Suprapubic skin (tissue), 4 donors: Measurements from ENCODE around the gene SELL. TPM values are rescaled to one million over a fixed set of nuclear protein-coding genes. Genes with fewer than 3 reads are reported as not detected.
"Not testable (repeated sequence)": the region's sequence is repeated elsewhere in the genome, so short reads cannot be mapped to it uniquely, and the experiment has no call there.

Source experiments
- DNase-seq, 2 donors: peaks; one replicate each; pipeline ENCODE4 v3.0.0-alpha.2; 2019; ENCODE audit warnings: low spot score in 2 of 2
- H3K27ac ChIP-seq: fragments of 200-600 bp; sonication (generic); one replicate; pipeline ENCODE4 v1.5.1; 2019
- H3K27me3 ChIP-seq: fragments of 200-600 bp; sonication (generic); one replicate; pipeline ENCODE4 v1.5.1; 2019
- H3K36me3 ChIP-seq: fragments of 200-600 bp; sonication (generic); one replicate; pipeline ENCODE4 v1.5.1; 2019
- H3K4me1 ChIP-seq: fragments of 200-600 bp; sonication (generic); one replicate; pipeline ENCODE4 v1.5.1; 2019
- H3K4me3 ChIP-seq: fragments of 200-600 bp; sonication (generic); one replicate; pipeline ENCODE4 v1.5.1; 2019; ENCODE audit warnings: mild to moderate bottlenecking
- H3K9me3 ChIP-seq: fragments of 200-600 bp; sonication (generic); one replicate; pipeline ENCODE4 v1.5.1; 2019
- CTCF ChIP-seq, 2 donors: fragments of 200-600 bp in 1 of 2; fragments of 450-650 bp in 1 of 2; sonication (generic) in 1 of 2; IDR thresholded peaks; one replicate each; pipeline ENCODE4 v1.5.1; 2016 to 2019; ENCODE audit warnings: antibody characterized with exemption in 2 of 2, mild to moderate bottlenecking in 1 of 2, moderate library complexity in 1 of 2
- EP300 ChIP-seq: sonication (generic); formaldehyde crosslinking; IDR thresholded peaks from one replicate; pipeline ENCODE4 v1.6.1; 2017; ENCODE audit warnings: antibody characterized with exemption
- POLR2A ChIP-seq, 2 donors: fragments of 450-650 bp; IDR thresholded peaks; one replicate each; pipeline ENCODE4 v1.6.1; 2017; ENCODE audit warnings: antibody characterized with exemption in 2 of 2, mild to moderate bottlenecking in 2 of 2, moderate library complexity in 2 of 2
- POLR2AphosphoS5 ChIP-seq, 3 donors: sonication (generic); formaldehyde crosslinking; IDR thresholded peaks; one replicate each; pipeline ENCODE4 v1.6.1; 2017; ENCODE audit warnings: antibody characterized with exemption in 3 of 3
- WGBS: methylation state at CpG from one replicate; pipeline ENCODE4 v1.1.5; 2018; 5-methylcytosine and 5-hydroxymethylcytosine counted together
- total RNA-seq, 4 donors: library from RNA; depleted of rRNA; stranded (reverse); fragments of >200 nt; gene quantifications; one replicate each; pipeline ENCODE4 v1.1.0, GENCODE V29; 2016

SELL gene
- total RNA-seq, 4 donors from 2014 or later: 0.47 to 0.60 TPM; not detected in 2

- WGBS: 57% methylated on average over 5 of the region's 5 CpGs
- H3K4me3 ChIP-seq: no peak overlapping the region
- no peak for TF ChIP-seq POLR2AphosphoS5 (IDR thresholded peaks at IDR 0.05)
- no peak for TF ChIP-seq CTCF (IDR thresholded peaks at IDR 0.05)
- no peak for TF ChIP-seq POLR2A (IDR thresholded peaks at IDR 0.05)
- TF ChIP-seq EP300: no peak
- H3K9me3 ChIP-seq: no peaks in the 10 kb centered on the region
- no peaks in the 10 kb centered on the region for H3K27me3 ChIP-seq
- no peak overlapping the region for H3K27ac ChIP-seq
- no peaks in the 10 kb centered on the region for H3K36me3 ChIP-seq
- no peaks in the 10 kb centered on the region for H3K4me1 ChIP-seq
- DNase-seq: no peak
Observed at GRCh38 chr1:169694304-169695075, 16.9 kb downstream of the SELL start.

- Histone ChIP-seq H3K27me3 (no peaks in the 10 kb centered on the region), H3K27ac (no peak overlapping the region), H3K4me3 (no peak overlapping the region), H3K36me3 (no peaks in the 10 kb centered on the region), H3K9me3 (no peaks in the 10 kb centered on the region), H3K4me1 (no peaks in the 10 kb centered on the region)
- WGBS: 84% methylated on average over 4 of the region's 4 CpGs
- TF ChIP-seq POLR2AphosphoS5 (IDR thresholded peaks at IDR 0.05) (no peak), CTCF (IDR thresholded peaks at IDR 0.05) (no peak), POLR2A (IDR thresholded peaks at IDR 0.05) (no peak)
- no peak for DNase-seq
Observed at GRCh38 chr1:169692756-169693460, 18.5 kb downstream of the SELL start.

GRCh38 chr1:169690489-169690888 is 20.9 kb downstream of the SELL start:
- Histone ChIP-seq H3K4me3 (no peak overlapping the region), H3K9me3 (no peaks in the 10 kb centered on the region), H3K27me3 (no peaks in the 10 kb centered on the region), H3K27ac (no peak overlapping the region), H3K36me3 (no peaks in the 10 kb centered on the region), H3K4me1 (no peaks in the 10 kb centered on the region)
- no peak for TF ChIP-seq CTCF (IDR thresholded peaks at IDR 0.05)
- TF ChIP-seq POLR2A (IDR thresholded peaks at IDR 0.05): no peak
- TF ChIP-seq POLR2AphosphoS5 (IDR thresholded peaks at IDR 0.05): no peak
- TF ChIP-seq EP300: no peak
- no peak for DNase-seq

- Histone ChIP-seq H3K36me3 (no peaks in the 10 kb centered on the region), H3K4me3 (no peak overlapping the region), H3K9me3 (no peaks in the 10 kb centered on the region), H3K27ac (no peak overlapping the region), H3K27me3 (peaks cover 3% of the 10 kb centered on the region), H3K4me1 (no peaks in the 10 kb centered on the region)
- DNase-seq: no peak
- WGBS: 68% methylated on average over 2 of the region's 2 CpGs
- TF ChIP-seq POLR2AphosphoS5 (IDR thresholded peaks at IDR 0.05) (no peak), POLR2A (IDR thresholded peaks at IDR 0.05) (no peak), CTCF (IDR thresholded peaks at IDR 0.05) (no peak), EP300 (no peak)
Observed at GRCh38 chr1:169689395-169689794, 22.0 kb downstream of the SELL start.

- 90% methylated on average over 5 of the region's 5 CpGs for WGBS
- not testable (repeated sequence) for DNase-seq, H3K27ac ChIP-seq, H3K27me3 ChIP-seq, H3K4me1 ChIP-seq, H3K9me3 ChIP-seq, H3K4me3 ChIP-seq, H3K36me3 ChIP-seq
Observed at GRCh38 chr1:169688377-169688776, 23.0 kb downstream of the SELL start.
